Measurements from ENCODE around the gene CCDC102B.

CCDC102B gene

DNA sequence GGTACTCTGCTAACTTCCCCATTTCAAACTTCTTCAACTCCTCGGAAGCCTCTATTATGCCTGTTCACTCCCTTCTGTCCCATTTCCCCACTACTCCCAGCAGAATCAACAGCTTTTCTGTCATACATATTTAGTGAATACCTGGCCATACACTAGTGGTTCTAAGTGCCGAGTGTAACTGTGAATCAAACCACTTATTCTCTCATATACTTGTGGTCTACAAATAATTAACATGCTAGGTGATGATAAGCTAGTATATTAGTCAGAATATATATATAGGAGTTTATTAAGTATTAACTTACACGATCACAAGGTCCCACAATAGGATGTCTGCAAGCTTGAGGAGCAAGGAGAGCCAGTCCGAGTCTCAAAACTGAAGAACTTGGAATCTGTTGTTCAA, 150.7 kb downstream of the CCDC102B start:
- H3K27ac ChIP-seq (ENCODE audit: low read length) = no peak overlapping the region
- H3K9me3 ChIP-seq (ENCODE audit: control insufficient read depth, low read depth, low read length) = no peaks in the 10 kb centered on the region
- no peak overlapping the region for H3K4me3 ChIP-seq (ENCODE audit: low read length)
- H3K36me3 ChIP-seq (ENCODE audit: control insufficient read depth, low read depth, low read length) = no peaks in the 10 kb centered on the region
- H3K9ac ChIP-seq (ENCODE audit: low read length) = no peak overlapping the region
- peaks cover 13% of the 10 kb centered on the region for H3K4me1 ChIP-seq (ENCODE audit: control insufficient read depth, low read depth, low read length)
- no peaks in the 10 kb centered on the region for H3K27me3 ChIP-seq (ENCODE audit: control insufficient read depth, insufficient read depth, low read length)

DNA sequence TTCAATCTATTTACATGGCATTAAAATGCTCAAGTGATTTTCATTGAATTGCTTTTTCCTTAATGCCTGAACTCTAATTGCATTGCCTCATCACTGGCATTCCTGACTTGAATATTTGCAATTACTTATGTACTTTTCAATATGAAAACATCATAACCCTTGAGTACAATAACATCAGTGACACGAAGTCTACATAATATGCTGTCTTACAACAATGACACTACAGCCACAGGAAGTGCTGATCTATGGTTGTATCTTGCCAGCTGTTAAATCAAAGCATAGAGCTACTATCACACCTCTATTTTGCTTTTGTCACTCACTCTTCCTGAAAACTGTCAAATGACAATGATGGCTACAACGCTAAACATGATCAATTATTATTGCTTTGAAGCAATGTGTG, 156.9 kb downstream of the CCDC102B start:
- Histone ChIP-seq H3K27ac (ENCODE audit: low read length) (no peak overlapping the region), H3K4me3 (ENCODE audit: low read length) (no peak overlapping the region), H3K27me3 (ENCODE audit: control insufficient read depth, insufficient read depth, low read length) (no peaks in the 10 kb centered on the region), H3K9ac (ENCODE audit: low read length) (no peak overlapping the region), H3K4me1 (ENCODE audit: control insufficient read depth, low read depth, low read length) (no peaks in the 10 kb centered on the region), H3K36me3 (ENCODE audit: control insufficient read depth, low read depth, low read length) (no peaks in the 10 kb centered on the region), H3K9me3 (ENCODE audit: control insufficient read depth, low read depth, low read length) (no peaks in the 10 kb centered on the region)

- Histone ChIP-seq H3K4me1 (ENCODE audit: control insufficient read depth, low read depth, low read length) (no peaks in the 10 kb centered on the region), H3K36me3 (ENCODE audit: control insufficient read depth, low read depth, low read length) (no peaks in the 10 kb centered on the region), H3K27me3 (ENCODE audit: control insufficient read depth, insufficient read depth, low read length) (no peaks in the 10 kb centered on the region), H3K27ac (ENCODE audit: low read length) (no peak overlapping the region), H3K4me3 (ENCODE audit: low read length) (no peak overlapping the region), H3K9me3 (ENCODE audit: control insufficient read depth, low read depth, low read length) (no peaks in the 10 kb centered on the region), H3K9ac (ENCODE audit: low read length) (no peak overlapping the region)
These were observed 158.8 kb downstream of the CCDC102B start for GRCh38 chr18:68956650-68957049.

DNA sequence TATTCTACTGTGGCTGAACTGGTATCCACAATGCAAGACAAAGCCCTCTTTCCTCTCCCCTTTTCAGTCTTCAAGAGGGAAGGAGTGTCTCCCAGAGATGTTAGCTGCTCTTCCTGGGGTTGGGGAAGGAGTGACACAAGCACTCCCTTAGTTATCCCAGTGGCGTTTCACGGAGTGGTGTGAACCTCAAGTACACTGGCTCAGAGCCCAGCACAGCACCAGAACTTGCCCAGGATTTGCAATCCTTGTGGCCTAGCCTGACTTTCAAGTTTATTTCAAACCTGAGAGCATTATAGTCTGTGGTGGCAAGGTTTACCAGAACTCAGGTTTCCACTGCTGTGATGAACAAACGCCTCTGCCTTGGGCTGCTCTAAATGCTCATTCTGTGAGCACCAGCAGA, 162.5 kb downstream of the CCDC102B start:
- Histone ChIP-seq H3K27ac (ENCODE audit: low read length) (no peak overlapping the region), H3K9ac (ENCODE audit: low read length) (no peak overlapping the region)

GRCh38 chr18:68962623-68963022, 164.7 kb downstream of the CCDC102B start:
- Histone ChIP-seq H3K9ac (ENCODE audit: low read length) (no peak overlapping the region), H3K4me3 (ENCODE audit: low read length) (no peak overlapping the region), H3K9me3 (ENCODE audit: control insufficient read depth, low read depth, low read length) (no peaks in the 10 kb centered on the region), H3K27me3 (ENCODE audit: control insufficient read depth, insufficient read depth, low read length) (no peaks in the 10 kb centered on the region), H3K36me3 (ENCODE audit: control insufficient read depth, low read depth, low read length) (no peaks in the 10 kb centered on the region), H3K27ac (ENCODE audit: low read length) (no peak overlapping the region), H3K4me1 (ENCODE audit: control insufficient read depth, low read depth, low read length) (peaks cover 10% of the 10 kb centered on the region)

More for the DNA sequence above, 162.5 kb downstream of the CCDC102B start:
- Histone ChIP-seq H3K4me1 (ENCODE audit: control insufficient read depth, low read depth, low read length) (no peaks in the 10 kb centered on the region), H3K9me3 (ENCODE audit: control insufficient read depth, low read depth, low read length) (no peaks in the 10 kb centered on the region), H3K36me3 (ENCODE audit: control insufficient read depth, low read depth, low read length) (no peaks in the 10 kb centered on the region), H3K27me3 (ENCODE audit: control insufficient read depth, insufficient read depth, low read length) (no peaks in the 10 kb centered on the region), H3K4me3 (ENCODE audit: low read length) (no peak overlapping the region)

GRCh38 chr18:68965817-68966216, 167.9 kb downstream of the CCDC102B start:
- Histone ChIP-seq H3K36me3 (ENCODE audit: control insufficient read depth, low read depth, low read length) (no peaks in the 10 kb centered on the region), H3K4me3 (ENCODE audit: low read length) (no peak overlapping the region), H3K4me1 (ENCODE audit: control insufficient read depth, low read depth, low read length) (peaks cover 10% of the 10 kb centered on the region), H3K9ac (ENCODE audit: low read length) (no peak overlapping the region), H3K27ac (ENCODE audit: low read length) (no peak overlapping the region), H3K9me3 (ENCODE audit: control insufficient read depth, low read depth, low read length) (no peaks in the 10 kb centered on the region), H3K27me3 (ENCODE audit: control insufficient read depth, insufficient read depth, low read length) (no peaks in the 10 kb centered on the region)

DNA sequence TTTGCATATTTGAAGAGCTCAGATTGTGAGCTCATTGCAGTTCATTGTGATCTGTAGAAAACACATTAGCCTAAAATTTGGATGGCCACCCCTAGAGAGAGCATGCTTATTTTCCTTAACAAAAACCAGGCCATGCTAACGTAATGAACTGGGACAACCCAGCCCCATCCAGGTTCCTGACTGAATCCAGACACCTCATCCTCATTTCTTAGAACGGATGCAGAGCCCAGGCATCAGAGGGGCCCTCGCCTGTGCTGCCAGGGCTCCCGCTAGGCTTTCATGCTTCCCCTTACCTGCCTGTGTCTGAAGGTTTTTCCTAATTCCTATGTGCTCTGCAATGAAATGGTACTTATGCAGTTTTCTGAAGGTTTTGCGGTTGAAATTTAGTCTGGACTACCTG, 171.1 kb downstream of the CCDC102B start:
- Histone ChIP-seq H3K36me3 (ENCODE audit: control insufficient read depth, low read depth, low read length) (no peaks in the 10 kb centered on the region), H3K9me3 (ENCODE audit: control insufficient read depth, low read depth, low read length) (no peaks in the 10 kb centered on the region), H3K4me1 (ENCODE audit: control insufficient read depth, low read depth, low read length) (peaks cover 10% of the 10 kb centered on the region), H3K4me3 (ENCODE audit: low read length) (no peak overlapping the region), H3K9ac (ENCODE audit: low read length) (no peak overlapping the region), H3K27ac (ENCODE audit: low read length) (no peak overlapping the region), H3K27me3 (ENCODE audit: control insufficient read depth, insufficient read depth, low read length) (no peaks in the 10 kb centered on the region)

DNA sequence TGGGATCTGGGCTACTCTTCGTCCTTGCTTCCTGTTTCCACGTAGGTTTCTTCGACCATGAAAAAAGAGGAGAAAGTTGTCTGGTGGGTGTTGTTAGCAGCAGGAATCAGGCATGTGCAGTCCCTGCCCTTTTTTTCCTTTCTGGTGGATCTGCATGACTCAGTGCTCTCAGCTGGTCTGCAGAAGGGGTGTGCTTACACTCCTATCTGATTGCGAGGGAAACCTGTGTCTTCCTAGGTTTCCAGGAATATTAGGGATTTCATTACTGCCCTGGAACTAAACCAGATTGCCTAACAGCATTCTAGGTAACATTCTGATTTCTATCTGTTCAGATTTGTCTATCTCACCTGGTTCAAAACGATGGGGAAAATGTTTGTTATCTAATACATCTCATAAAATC, 174.3 kb downstream of the CCDC102B start:
- Histone ChIP-seq H3K27me3 (ENCODE audit: control insufficient read depth, insufficient read depth, low read length) (no peaks in the 10 kb centered on the region), H3K4me1 (ENCODE audit: control insufficient read depth, low read depth, low read length) (no peaks in the 10 kb centered on the region), H3K9me3 (ENCODE audit: control insufficient read depth, low read depth, low read length) (no peaks in the 10 kb centered on the region), H3K4me3 (ENCODE audit: low read length) (no peak overlapping the region), H3K9ac (ENCODE audit: low read length) (no peak overlapping the region), H3K27ac (ENCODE audit: low read length) (no peak overlapping the region), H3K36me3 (ENCODE audit: control insufficient read depth, low read depth, low read length) (no peaks in the 10 kb centered on the region)

GRCh38 chr18:68979737-68980136, 181.9 kb downstream of the CCDC102B start:
- Histone ChIP-seq H3K27me3 (ENCODE audit: control insufficient read depth, insufficient read depth, low read length) (no peaks in the 10 kb centered on the region), H3K36me3 (ENCODE audit: control insufficient read depth, low read depth, low read length) (no peaks in the 10 kb centered on the region), H3K4me3 (ENCODE audit: low read length) (no peak overlapping the region), H3K4me1 (ENCODE audit: control insufficient read depth, low read depth, low read length) (no peaks in the 10 kb centered on the region), H3K9me3 (ENCODE audit: control insufficient read depth, low read depth, low read length) (no peaks in the 10 kb centered on the region), H3K27ac (ENCODE audit: low read length) (no peak overlapping the region), H3K9ac (ENCODE audit: low read length) (no peak overlapping the region)

DNA sequence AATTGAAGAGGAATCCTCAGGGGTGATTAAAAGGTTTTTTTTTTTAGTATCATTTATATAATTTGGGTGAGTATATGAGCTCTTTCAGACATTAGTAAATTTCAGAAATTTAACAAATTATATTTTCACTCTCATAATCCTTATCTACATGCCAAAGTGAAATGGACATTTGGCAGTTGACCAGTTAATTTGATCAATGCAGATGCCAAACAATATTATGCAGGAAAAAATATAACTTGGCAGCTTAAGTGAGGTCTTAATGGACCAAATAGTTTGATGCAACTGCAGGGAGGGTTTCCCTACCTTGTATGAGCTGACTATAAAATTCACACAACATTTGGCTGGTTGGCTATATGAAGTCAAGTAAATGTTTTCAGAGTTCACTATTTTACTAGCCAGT, 185.2 kb downstream of the CCDC102B start:
- no peaks in the 10 kb centered on the region for H3K36me3 ChIP-seq (ENCODE audit: control insufficient read depth, low read depth, low read length)
- H3K27me3 ChIP-seq (ENCODE audit: control insufficient read depth, insufficient read depth, low read length) = no peaks in the 10 kb centered on the region
- no peak overlapping the region for H3K9ac ChIP-seq (ENCODE audit: low read length)
- no peak overlapping the region for H3K4me3 ChIP-seq (ENCODE audit: low read length)
- H3K9me3 ChIP-seq (ENCODE audit: control insufficient read depth, low read depth, low read length) = no peaks in the 10 kb centered on the region
- no peak overlapping the region for H3K27ac ChIP-seq (ENCODE audit: low read length)
- H3K4me1 ChIP-seq (ENCODE audit: control insufficient read depth, low read depth, low read length) = no peaks in the 10 kb centered on the region

- no peaks in the 10 kb centered on the region for H3K4me1 ChIP-seq (ENCODE audit: control insufficient read depth, low read depth, low read length)
- no peak overlapping the region for H3K9ac ChIP-seq (ENCODE audit: low read length)
- H3K27ac ChIP-seq (ENCODE audit: low read length) = no peak overlapping the region
- H3K9me3 ChIP-seq (ENCODE audit: control insufficient read depth, low read depth, low read length) = no peaks in the 10 kb centered on the region
- no peak overlapping the region for H3K4me3 ChIP-seq (ENCODE audit: low read length)
- H3K36me3 ChIP-seq (ENCODE audit: control insufficient read depth, low read depth, low read length) = no peaks in the 10 kb centered on the region
- H3K27me3 ChIP-seq (ENCODE audit: control insufficient read depth, insufficient read depth, low read length) = no peaks in the 10 kb centered on the region
These were observed 186.5 kb downstream of the CCDC102B start for GRCh38 chr18:68984342-68984741.

DNA sequence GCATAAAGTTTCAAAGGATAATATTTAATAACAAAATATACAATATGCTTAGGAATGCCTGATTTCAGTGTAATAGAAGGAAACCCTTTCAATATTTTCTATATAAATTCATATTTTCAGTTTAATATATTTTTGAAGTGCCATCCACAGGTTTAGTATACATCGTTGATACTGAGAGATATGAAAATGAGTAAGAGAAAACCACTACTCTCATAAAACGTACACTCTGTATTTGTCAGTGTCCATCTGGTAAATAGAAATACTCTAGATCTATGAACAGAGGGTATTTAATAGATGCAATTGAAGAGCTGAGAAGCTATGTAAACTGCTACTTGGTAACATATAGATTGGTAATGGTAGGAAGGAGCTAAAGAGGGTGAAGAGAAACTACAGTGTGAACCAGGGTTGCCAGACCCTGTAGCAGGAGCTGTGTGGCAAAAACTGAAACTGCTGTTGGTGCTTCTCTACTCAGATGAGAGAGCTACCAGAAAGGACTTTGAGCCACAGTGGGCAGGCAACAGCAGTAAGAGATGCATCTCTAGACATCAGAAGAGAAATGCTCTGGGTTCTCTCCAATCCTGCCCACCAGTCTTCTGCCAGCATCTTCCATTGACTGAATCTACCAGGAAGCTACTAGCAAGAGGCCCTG, 187.4 kb downstream of the CCDC102B start:
- Histone ChIP-seq H3K4me3 (ENCODE audit: low read length) (no peak overlapping the region), H3K27ac (ENCODE audit: low read length) (no peak overlapping the region), H3K9me3 (ENCODE audit: control insufficient read depth, low read depth, low read length) (no peaks in the 10 kb centered on the region), H3K9ac (ENCODE audit: low read length) (no peak overlapping the region), H3K27me3 (ENCODE audit: control insufficient read depth, insufficient read depth, low read length) (no peaks in the 10 kb centered on the region), H3K36me3 (ENCODE audit: control insufficient read depth, low read depth, low read length) (no peaks in the 10 kb centered on the region), H3K4me1 (ENCODE audit: control insufficient read depth, low read depth, low read length) (no peaks in the 10 kb centered on the region)
